HG02870 (cell line): ENCODE data around the gene OR10H1.
"Not testable (repeated sequence)": the region's sequence is repeated elsewhere in the genome, so short reads cannot be mapped to it uniquely, and the experiment has no call there.

Experiments
- ATAC-seq: cut with Tn5 transposase; IDR thresholded peaks from one replicate; pipeline ENCODE4 v1.9.1; 2021; ENCODE audit warnings: mild to moderate bottlenecking, moderate library complexity; ENCODE audit not compliant: unreplicated experiment

Gene OR10H1

DNA sequence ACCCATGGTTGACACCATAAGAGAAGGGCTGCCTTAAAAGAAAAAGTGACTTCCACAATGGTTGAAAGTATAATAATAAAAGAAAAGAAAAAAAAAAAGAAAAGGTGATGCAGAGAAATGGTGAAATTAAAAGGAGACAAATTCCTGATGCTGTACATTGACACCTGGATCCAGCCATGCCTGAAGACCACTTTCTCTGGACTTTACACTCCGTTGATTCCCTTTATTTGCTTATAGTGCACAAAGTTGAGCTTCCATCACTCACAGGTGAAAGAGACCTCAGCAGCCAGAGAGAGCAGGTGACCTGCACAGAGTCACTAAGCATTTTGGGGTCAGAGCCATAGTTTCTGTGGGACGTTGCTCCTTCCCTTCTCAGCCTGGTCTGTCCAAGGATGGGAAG is 40.2 kb downstream of the OR10H1 start:
- ATAC-seq = no peak

DNA sequence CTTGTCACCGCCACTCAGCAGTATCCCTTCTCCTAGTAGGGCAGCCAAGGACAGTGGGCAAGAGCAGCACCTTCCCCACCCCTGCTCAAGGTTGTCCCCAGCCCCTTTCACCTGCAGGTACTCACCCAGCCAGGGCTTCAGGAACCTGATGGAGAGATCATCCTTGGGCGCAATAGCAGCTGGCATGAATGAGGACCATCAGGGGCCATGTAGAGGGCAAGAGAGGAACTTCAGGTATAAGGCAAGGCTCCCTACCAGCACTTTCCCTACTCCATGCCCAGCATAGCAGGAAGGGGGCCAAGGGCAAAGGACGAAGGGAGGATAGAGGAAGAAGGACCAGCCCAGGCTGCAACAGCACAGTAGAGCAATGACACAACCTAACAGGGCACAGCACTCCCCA is 41.3 kb downstream of the OR10H1 start:
- not testable (repeated sequence) for ATAC-seq

- ATAC-seq = no peak
These were observed 45.9 kb downstream of the OR10H1 start for GRCh38 chr19:15769586-15769985.

DNA sequence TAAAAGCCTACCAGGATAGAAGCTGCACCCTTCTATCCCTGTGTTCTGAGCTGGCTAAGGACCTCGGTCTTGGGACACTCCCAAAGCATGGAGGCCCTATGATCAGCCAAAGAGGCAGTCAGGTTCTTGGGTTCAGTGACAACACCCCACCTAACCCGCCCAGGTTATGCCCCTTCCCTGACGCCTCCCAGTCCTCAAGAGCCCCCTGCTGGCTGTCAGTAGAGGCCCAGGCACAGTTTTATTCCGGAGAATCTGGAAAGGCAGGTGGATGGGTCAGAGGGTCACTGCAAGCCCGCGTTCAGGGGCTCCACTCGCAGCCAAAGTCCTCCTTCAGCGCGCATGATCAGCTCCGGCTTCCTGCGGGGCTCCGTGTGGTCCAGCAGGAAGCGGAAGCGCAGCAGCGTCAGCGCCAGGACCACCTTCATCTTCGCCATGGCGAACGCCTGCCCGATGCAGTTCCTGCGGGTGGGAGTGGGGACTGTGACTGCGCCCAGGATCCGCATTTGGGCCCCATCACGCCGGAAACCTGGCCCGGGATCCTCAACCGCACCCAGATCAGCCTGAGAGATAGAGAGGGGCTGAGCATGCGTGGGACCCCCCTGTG is 55.4 kb downstream of the OR10H1 start:
- no peak for ATAC-seq

DNA sequence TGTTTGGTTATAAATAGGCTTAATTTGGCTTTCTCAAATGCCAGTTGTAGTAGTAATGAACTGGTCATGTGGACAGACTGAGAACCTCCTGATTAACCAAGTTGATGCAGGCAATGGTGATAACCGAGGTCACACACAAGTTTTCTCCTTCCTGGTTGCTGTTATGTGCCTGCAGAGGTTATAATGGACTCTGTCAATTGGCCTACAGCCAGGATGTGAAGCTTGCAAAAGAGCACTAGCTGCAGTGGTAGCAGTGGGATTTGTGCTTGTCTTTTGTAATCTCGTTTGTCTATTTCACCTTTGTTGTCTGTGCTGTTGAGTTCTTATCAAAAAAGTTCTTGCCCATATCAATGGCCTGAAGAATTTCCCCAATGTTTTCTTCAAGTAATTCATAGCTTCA is 57.1 kb downstream of the OR10H1 start:
- ATAC-seq = no peak
